ENCODE measurements around the gene PAMR1.

DNA sequence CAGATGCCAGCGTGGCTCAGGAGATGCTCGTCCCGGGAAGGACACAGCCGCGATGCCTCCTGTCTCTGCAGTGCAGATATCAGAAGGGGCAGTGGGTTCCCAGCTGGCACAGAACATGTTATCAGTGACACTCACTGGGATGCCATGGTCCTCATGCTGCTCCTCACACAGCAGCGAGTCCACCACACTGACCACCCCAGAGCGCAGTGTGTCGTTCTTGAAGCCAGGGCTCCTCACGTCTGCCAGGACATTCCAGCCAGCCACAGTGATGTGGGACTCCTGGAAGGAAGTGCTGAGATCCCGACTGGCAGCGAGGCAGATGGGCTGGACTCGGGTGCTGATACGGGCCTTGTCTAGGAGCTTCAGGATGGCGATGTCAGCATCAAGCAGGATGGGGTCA, 93.0 kb downstream of the PAMR1 start:
- TF ChIP-seq, protein P1, sequence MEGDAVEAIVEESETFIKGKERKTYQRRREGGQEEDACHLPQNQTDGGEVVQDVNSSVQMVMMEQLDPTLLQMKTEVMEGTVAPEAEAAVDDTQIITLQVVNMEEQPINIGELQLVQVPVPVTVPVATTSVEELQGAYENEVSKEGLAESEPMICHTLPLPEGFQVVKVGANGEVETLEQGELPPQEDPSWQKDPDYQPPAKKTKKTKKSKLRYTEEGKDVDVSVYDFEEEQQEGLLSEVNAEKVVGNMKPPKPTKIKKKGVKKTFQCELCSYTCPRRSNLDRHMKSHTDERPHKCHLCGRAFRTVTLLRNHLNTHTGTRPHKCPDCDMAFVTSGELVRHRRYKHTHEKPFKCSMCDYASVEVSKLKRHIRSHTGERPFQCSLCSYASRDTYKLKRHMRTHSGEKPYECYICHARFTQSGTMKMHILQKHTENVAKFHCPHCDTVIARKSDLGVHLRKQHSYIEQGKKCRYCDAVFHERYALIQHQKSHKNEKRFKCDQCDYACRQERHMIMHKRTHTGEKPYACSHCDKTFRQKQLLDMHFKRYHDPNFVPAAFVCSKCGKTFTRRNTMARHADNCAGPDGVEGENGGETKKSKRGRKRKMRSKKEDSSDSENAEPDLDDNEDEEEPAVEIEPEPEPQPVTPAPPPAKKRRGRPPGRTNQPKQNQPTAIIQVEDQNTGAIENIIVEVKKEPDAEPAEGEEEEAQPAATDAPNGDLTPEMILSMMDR (conservative IDR thresholded peaks at IDR 0.05; ENCODE audit: low read depth, low read length), result no peak
- TF ChIP-seq EZH2 (IDR thresholded peaks at IDR 0.05; ENCODE audit: borderline replicate concordance, low read depth, low read length, poor library complexity, severe bottlenecking), result no peak

Measured in A673 (cell line).